HG02798 (cell line): ENCODE measurements around the gene SLC23A3.

Source experiments
- ATAC-seq: cut with Tn5 transposase; IDR thresholded peaks from one replicate; pipeline ENCODE4 v1.9.1; 2021; ENCODE audit warnings: mild to moderate bottlenecking; ENCODE audit not compliant: unreplicated experiment, poor library complexity

Gene SLC23A3

DNA sequence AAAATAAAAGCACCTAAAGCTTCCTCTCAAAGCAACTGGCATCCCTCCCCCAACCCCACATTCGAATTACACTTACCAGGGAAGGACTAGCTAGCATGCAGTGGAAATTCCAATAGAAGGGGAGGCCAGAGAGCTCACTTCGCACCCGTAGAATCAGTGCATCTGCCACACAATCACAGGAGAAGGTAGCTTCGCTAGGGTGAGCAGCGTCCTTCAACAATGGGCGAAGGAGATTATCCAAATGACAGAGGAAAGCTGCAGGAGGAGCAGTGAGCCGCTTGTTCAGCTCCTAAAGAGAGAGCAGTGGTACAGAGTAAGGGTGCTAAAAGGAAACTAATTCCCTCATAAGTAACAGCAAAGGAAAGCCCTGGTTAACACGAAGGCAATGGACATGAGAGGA, 12.4 kb downstream of the SLC23A3 start:
- ATAC-seq: no peak

DNA sequence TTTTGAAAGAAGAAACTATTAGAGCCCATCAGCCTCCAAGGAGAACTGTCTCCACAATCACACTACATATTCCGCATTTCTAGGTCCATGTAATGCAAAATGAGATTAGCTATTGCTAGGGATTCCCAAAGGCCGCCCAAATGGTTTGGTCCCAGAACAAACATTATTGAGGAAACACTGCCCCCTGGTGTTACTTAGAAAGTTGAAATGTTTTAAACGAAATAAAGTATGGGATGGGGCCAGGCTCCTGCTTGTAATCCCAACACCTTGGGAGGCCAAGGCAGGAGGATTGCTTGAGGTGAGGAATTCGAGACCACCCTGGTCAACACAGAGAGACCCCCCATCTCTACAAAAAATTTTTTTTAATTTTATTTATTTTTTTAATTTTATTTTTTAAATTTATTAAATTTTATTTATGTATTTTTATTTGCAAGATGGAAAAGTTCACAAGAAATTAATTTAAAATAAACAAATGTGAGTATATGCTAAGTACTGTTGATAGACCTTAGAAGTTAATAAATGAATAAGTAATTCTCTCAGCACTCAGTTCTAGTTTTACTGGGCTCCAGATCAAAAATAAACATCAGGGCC, 14.7 kb downstream of the SLC23A3 start:
- ATAC-seq: no peak

DNA sequence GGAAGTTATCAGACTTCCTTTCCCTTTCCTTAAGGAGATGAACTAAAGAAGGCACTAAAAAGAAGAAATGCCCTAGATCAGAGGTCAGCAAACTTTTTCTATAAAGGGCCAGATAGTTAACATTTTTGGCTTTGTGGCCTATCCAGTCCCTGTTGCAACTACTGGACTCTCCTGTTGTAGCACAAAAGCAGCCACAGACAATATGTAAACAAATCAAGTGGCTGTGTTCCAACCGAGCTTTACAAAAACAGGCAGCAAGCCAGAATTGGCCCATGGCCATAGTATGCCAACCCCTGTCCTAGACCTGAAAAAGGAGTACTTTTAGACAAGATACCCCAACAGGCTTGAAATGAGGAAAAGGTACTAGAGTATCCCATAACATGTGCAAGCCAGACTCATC, 20.2 kb downstream of the SLC23A3 start:
- no peak for ATAC-seq

DNA sequence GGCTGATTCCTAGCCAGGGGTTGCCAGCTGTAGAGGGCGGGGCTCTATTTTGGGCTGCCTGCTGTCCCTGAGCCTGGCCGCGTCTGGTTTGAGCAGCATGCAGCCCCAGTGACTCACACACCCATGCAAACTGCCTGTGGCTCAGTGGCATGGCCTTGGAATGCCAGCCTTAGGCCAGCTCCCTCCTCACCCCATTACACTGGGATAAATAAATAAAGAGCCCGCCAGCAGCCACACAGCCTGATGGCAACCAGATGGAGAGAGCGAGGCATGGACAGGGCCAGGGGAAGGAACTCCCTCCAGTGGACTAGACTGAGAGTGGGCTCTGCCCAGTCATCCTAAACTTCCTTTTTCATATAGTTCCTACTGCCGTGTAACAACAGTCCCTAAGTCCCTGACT, 27.5 kb downstream of the SLC23A3 start:
- ATAC-seq: no peak

DNA sequence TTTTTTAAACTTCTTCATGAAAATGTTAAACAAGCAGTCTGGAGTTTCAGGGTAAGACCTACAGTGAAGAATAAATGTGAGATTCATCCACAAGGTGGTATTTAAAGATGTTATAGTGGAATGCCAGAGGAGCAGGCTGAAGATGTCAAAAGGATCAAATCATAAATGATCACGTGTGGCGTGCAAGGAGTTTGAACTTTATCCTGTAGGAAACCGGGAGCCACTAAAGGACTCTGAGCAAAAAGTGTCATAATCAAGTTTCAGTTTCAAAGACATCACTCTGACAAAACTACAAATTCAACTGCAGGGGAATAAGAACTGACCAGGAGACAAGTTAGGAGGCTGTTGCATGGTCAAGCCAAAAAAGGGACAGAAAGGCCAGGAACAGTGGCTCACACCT, 29.1 kb downstream of the SLC23A3 start:
- no peak for ATAC-seq

DNA sequence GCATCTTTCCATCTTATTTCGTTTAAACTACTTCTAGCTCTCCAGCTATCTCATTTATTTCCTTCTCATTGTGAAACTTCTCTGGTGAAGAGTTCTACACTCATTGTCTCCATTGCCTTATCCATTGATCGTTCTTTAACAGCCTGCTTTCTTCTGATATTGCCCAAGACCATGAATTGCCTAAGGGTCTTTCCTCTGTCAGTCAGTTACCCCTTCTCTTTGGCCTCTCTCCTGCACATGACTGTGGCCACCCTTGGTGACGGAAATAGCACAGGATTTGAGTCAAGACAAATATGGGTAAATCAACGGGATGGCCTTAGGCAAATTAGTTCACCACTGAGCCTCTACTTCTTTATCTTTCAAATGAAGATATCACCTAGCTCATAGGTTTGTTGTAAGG, 35.9 kb downstream of the SLC23A3 start:
- ATAC-seq: no peak

DNA sequence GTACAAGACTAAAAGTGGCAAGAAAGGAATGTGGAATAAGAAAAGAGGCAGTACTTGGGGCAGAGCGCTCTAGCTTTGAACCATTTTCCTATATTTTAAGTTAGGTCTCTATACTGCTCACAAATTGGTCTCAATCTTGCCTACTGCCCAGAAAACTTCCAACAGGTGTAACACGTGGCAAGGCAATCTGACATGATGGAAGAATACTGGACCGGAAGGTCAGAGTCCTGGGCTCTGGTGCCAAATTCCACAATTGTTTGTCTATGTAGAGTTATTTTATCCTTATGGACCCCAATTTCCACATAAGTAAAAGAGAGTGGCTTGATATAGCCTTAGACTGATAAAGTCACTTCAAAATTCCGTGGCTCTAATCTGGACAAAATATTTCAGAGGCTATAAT, 38.1 kb downstream of the SLC23A3 start:
- ATAC-seq: no peak

DNA sequence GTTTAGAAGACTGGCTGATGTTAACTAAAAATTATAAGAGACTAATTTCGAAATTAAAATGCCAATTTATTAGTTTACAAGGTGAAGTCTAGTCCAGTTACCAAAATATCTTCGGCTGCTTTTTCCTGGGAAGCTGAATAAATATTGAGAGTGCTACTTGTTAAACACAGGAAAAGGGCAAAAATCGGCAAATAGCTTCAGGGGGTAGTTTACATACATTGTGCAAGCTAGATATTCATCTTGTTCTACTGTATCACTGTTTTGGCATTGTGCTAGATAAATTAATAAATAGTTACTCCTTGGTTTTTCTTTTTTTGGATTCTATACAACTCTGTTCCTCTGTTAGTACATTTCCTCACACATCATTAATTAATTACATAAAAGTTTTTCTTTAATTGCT, 38.5 kb downstream of the SLC23A3 start:
- ATAC-seq: no peak

DNA sequence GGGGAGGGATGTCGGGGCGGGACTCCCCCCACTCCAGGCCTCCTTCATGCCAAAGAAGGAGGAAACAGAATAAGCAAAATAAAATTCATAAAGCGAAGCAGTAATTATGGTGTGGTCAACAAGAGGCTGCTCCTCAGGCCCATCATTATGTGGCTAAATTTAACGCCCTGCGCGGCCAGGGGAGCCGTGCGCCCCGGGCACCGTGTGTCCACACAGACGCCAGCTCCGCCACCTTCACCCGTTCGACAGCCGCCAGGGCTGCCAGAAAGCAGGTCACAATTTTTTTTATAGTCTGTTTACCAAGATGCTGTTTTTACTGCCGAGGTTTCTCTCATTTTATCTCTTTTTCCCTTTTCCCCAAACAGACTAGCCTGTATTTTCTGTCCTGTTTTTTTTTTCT, 40.2 kb downstream of the SLC23A3 start:
- ATAC-seq: no peak

DNA sequence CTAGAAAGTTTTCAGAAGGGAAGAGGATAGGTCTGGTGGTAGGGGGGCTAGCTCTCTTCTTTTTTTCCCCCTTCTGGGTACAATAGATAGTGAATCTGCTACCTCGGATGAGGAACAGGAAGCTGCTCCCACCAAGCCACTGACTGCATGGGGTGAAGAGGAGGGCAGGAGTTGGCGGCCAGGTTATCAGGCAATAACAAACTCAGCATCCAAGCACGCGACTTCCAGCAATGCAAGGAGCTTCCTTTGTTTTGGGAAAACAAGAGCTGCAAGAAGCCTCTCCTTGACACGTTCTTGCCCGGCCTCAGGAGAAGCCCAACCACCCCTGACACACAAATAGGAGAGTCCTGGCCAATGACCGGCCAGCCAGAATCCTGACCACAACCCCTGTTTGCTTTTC, 41.4 kb downstream of the SLC23A3 start:
- no peak for ATAC-seq

DNA sequence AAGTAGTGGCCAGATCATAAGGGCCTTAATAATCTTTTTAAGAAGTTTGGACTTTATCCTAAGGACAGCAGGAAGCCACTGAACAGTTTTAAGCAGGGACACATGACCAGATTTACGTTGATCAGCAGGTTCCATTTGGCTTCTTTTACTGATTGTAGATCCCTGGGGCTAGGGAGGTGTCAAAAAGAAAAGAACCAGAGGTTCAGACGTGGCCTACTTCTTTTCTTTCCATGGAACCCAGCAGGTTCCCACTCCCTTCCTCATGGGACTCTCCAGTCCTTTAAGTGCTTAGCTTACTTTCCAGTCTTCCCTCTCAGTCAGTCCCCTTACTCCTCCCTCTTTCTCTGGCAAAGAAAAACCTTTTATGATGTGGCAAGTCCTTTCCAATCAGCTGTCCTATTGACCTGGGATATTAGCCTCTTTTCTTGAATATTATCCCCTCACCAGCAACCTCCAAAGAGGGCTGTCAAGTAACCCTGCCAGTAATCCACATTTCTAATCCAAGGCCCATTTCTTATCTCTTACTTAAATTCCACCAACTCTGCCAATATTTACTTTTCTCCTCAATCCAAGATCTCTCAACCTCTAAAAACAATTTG, 42.7 kb downstream of the SLC23A3 start:
- no peak for ATAC-seq

DNA sequence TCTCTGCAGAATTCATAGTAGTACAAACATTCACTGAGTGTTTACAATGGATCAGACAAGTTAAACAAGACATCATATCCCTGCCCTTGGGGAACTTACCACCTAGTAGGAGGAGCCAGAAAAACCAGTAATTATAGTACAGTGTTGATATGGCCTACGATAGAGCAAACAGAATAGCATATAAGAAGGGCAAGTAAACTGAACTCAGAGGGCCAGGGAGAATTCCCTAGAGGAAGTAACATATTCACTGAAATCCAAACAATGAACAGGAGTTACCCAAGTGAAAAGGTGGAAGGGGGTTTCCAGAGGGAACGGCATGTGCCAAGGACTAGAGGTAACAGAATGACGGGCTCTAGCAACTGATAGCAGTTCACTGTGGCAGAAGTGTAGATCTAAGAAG, 43.3 kb downstream of the SLC23A3 start:
- ATAC-seq: no peak

DNA sequence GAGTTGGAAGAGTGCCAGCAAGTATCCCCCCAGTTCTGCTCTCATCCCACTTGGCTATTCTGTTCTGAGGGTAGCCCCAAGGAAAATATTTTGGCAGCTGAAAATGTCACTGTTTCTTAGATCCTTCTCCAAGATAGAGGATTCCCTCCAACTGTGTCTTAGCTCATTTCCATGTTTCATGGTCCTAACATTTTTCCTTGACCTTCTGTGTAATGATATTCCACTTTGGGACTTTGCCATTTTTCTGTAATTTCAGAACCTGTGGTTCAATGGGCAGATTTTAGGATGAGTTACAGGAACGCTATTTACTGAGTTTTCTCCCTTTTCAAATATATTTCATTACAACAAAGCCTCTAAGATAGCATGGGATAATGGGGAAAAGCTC, 44.0 kb downstream of the SLC23A3 start:
- ATAC-seq: no peak

DNA sequence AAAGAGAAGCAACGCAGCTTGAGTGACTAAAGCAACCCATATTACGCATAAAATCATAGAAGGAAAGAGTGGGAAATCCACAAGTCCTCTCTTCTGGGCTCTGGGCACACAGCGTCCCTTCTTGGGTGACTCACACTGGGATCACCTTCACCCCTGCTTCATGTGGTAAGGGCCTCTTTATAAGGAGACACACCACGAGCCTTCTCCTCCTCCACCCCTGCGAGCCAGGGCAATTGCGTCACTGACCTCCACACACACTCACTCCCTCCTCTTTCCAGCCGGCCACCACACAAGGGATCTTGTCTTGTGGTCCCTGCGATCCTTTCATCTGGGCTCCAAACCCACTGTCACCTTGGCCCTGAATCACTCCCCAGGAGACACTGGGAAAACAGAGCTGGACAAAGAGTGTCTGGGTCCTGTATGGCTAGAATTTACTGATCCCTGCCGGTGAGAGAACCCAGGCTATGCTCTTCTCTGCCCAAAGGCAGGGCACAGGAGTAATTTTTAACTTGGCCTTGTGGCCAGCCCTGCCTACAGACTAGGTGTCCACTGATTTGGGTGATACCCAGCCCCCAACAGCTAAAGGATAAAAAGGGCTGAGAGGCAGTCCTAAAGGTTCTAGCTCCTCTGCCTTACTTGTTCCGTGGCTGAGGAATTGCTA, 44.5 kb downstream of the SLC23A3 start:
- no peak for ATAC-seq

DNA sequence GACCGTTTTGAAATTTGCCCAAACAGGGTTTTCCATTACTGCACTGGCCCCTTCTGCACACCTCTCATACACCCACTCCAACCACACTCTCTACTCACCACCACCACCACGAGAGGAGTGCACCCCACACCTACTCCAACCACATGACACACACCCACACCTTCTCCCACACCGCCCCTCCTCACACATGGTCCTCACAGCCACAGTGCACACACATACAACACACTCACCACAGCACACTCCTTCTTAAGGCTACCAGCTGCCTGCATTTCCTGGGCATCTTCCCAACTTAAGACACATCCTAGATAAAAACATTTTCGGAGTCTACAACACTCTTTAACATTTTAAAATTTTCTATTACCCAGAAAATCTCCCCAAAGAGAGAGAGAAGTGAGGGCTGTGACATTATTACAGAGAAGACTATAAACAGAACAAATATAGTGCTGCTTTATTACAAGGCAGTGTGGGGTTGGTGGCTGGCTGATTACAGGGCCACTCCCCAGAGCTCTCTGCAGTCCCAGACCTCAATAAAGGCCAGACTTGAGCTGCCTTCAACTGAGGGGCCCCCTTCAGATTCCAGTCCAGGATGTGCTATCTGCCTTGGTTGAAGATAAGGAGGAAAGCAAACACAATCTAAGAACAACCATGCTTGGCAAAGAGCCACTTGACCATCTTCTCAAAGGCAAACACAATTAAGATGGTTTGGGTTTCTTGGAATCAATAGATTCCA, 45.3 kb downstream of the SLC23A3 start:
- no peak for ATAC-seq

DNA sequence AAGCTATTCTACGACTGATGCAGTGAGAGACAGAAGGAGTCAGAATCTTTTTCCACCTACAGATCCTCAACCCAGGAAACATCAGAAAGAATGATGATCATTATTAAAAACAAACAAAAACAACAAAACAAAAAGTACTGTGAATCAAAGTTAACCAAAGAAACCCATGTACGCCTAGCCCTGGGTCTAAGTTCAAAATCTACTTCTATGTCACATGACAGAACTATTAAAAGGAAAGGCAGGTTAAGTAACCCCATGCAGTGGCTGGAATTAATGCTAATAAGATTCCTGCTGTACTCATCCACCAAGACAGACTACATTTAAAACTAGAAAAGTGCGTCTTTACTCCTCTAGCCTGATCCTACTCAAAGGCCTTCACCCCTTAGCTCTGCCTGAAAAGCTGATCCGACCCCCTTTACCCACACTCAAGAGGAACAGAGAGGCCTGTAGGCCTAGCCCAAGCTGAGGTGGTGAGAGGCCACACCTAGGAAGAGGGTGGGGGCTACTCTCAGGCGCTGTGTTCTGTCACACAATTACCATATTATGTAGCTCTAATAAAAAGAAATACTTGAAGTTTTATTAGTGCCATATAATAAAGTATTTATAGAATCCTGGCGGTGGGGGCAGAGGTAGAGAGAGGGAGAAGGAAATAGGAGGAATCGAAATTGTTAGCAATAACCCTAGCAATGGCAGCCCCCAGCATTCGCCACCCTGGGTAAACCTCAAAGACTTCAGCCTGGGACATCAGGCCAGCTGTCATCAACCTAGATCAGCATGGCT, 46.3 kb downstream of the SLC23A3 start:
- no peak for ATAC-seq

DNA sequence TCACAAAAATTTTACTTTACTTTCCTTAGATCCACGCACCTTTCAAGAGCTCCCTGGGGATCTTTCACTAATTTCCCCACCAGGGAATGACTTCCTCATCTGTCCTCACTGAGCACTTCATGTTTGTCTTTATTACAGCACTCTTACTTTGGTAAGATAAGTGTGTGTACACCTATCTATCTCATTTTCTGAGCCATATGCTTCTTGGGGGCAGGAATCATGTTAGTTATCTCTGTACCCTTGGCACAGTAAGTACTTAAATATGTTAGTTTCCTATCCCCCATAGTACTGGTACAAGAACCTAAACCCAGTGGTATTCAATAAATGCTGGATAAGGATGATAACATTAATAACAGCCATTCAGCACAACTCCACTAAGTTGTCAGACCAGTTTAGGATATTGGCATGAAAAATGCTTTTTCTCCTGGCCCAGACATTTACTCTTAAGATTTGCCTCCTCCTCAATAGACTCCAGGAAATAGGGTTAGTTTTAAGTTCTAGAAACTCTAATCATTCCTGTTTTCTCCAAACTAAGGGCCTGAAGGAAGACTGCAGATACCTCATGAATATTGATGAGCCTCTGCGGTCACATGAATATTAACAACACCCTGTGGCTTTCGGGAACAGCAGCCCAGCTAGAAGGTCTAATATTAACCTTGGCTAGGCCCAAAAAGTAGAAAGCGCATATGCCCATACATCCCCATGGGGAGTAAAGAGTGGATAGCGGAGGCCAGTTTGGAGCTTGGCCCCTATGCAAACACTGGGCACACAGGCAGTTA, 47.4 kb downstream of the SLC23A3 start:
- ATAC-seq: no peak

DNA sequence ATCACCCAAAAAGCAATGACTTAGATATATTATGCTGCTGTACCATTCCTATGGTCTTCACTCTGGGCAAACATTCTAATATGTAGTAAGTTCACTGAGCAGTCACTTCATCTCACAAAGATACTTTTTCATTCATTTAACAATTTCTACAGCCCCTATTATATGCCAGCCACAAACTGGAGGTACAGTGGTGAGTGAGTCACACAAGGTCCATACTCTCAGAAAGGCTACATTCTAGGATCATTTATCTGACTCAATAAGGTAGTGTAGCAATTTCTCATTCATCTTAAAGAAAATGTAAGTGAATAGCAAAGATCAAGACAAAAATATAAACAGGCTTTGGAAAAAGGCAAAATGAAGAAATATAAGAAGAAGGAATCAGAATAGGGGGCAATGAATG, 49.7 kb downstream of the SLC23A3 start:
- ATAC-seq: no peak

DNA sequence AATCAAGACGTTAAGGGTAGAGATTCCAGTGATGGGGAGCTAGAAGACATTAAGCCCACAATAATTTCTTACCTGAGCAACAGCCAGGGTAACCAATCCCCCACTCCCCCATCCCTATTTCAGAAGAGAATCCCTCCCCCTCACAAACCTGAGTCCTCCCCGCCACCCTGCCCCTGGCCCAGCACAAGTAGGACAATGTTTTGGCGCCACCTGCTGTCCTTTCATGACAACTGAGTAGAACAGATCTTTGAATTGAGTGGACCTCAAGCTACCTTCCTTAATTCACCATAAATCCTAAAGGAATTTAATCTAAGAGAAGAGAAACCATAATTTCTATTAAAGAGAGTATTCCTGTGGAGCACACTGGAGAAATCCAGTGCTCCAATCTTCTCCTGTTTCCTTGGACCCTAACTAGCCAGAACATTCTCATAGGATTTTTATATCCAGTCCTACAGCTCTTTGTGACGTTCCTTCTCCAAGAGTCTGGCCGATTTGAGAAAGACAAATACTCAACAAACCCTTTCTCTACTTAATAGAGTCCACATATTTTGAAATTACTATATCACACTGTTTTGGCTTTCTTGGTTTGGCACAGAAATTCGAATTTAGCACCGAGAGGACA, 50.3 kb downstream of the SLC23A3 start:
- ATAC-seq: no peak

DNA sequence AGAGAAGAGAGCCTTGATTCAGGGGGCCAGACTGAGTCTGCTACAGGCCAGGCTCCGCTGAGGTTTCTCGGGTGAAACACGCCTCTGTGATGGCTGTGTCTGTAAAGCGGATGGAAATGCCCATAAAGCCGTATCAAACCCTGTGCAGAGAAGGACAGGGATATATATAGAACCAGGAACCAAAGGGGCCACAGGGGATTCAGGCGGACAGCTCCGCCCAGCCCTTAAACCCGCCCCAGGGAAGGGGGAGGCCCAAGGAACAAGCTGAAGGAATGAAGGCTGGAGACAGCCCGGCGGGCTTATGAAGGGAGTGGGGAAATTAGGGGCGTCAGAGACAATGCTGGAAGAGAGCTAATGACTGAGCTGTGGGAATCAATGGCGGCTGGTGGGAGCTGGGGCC, 51.3 kb downstream of the SLC23A3 start:
- ATAC-seq: no peak
